HK-2 (cell line): Measurements from ENCODE around the gene SH2D6.
"Not testable (repeated sequence)": the region's sequence is repeated elsewhere in the genome, so short reads cannot be mapped to it uniquely, and the experiment has no call there.

ENCODE experiments used
- DNase-seq: peaks from one replicate; pipeline ENCODE4 v3.0.0-alpha.2; 2018; ENCODE audit not compliant: unreplicated experiment

SH2D6 gene

GRCh38 chr2:85468704-85469349 lies 50.3 kb downstream of the SH2D6 start:
- DNase-seq, result peak; percentile 39

- no peak for DNase-seq
Observed at GRCh38 chr2:85470850-85471800, 52.6 kb downstream of the SH2D6 start.

- no peak for DNase-seq
Observed at GRCh38 chr2:85472261-85472660, 53.7 kb downstream of the SH2D6 start.

GRCh38 chr2:85475799-85476490 lies 57.4 kb downstream of the SH2D6 start:
- no peak for DNase-seq

GRCh38 chr2:85476624-85477023 lies 58.1 kb downstream of the SH2D6 start:
- DNase-seq, result no peak

- no peak for DNase-seq
Observed at GRCh38 chr2:85477884-85478283, 59.4 kb downstream of the SH2D6 start.

GRCh38 chr2:85481818-85482777 lies 63.6 kb downstream of the SH2D6 start:
- DNase-seq, result no peak

- not testable (repeated sequence) for DNase-seq
Observed at GRCh38 chr2:85484615-85485014, 66.1 kb downstream of the SH2D6 start.

GRCh38 chr2:85485815-85486214 lies 67.3 kb downstream of the SH2D6 start:
- DNase-seq, result no peak
